Left lung (tissue), 10 donors: ENCODE results near the gene IL17D. TPM values are rescaled to one million over a fixed set of nuclear protein-coding genes. Genes with fewer than 3 reads are reported as not detected.

Experiments
- ATAC-seq: fragments of 200-7000 bp; cut with Tn5 transposase; one replicate; pipeline ENCODE4 v1.9.1; 2020; ENCODE audit warnings: moderate library complexity
- DNase-seq, 4 donors: peaks; one replicate each; pipeline ENCODE4 v3.0.0-alpha.2; 2013 to 2020
- H3K27ac ChIP-seq, 2 donors: fragments of 200-600 bp; sonication (generic) in 1 of 2; one replicate each; pipeline versions ENCODE4 v1.5.0 to v1.8.0; 2020 to 2021
- H3K27me3 ChIP-seq, 2 donors: fragments of 200-600 bp; sonication (generic) in 1 of 2; one replicate each; pipeline versions ENCODE4 v1.5.0 to v1.8.0; 2020 to 2021
- H3K36me3 ChIP-seq, 2 donors: fragments of 200-600 bp; sonication (generic) in 1 of 2; one replicate each; pipeline versions ENCODE4 v1.5.0 to v1.8.0; 2020 to 2021
- H3K4me1 ChIP-seq, 2 donors: fragments of 200-600 bp; one replicate each; pipeline ENCODE4 v1.8.0; 2021
- H3K4me3 ChIP-seq, 2 donors: fragments of 200-600 bp; sonication (generic) in 1 of 2; one replicate each; pipeline versions ENCODE4 v1.5.0 to v1.8.0; 2020 to 2021; ENCODE audit warnings: mild to moderate bottlenecking in 1 of 2
- H3K9me3 ChIP-seq, 2 donors: fragments of 200-600 bp; sonication (generic) in 1 of 2; one replicate each; pipeline versions ENCODE4 v1.5.0 to v1.8.0; 2020 to 2021
- intact Hi-C, 2 donors: fragments of 100-400 bp; cut with DNase I; formaldehyde crosslinking; loops; one replicate each; pipeline versions ENCODE4 v1.11.2 to v1.14.2; 2022
- polyA plus RNA-seq, 6 donors: library from polyadenylated mRNA; unstranded; fragments of 120-200 nt; gene quantifications; one replicate each; pipeline ENCODE4 v1.2.1, GENCODE V29; 2013; ENCODE audit not compliant: insufficient read length in 6 of 6
- total RNA-seq, 2 donors: library from RNA; stranded (reverse); fragmentation: NEBNext Ultra II Directional; extraction: Animal tissue kit (Norgen Biotek cat#: 25700); gene quantifications; one replicate each; pipeline ENCODE4 v1.2.1, GENCODE V29; 2021
- TF ChIP-seq, protein P1 (sequence below), 2 donors: fragments of 200-600 bp; sonication (generic) in 1 of 2; IDR thresholded peaks; one replicate each; pipeline versions ENCODE4 v1.5.0 to v1.8.0; 2021; ENCODE audit warnings: antibody characterized with exemption in 2 of 2
- donor health status: DM: no; HTN: yes; CAD: no.
- donor health status: DM: no; HTN: no; CAD: no.

The IL17D gene
- total and polyA plus RNA-seq, 8 donors, result 1.1 to 12.2 (median 8.7) TPM

DNA sequence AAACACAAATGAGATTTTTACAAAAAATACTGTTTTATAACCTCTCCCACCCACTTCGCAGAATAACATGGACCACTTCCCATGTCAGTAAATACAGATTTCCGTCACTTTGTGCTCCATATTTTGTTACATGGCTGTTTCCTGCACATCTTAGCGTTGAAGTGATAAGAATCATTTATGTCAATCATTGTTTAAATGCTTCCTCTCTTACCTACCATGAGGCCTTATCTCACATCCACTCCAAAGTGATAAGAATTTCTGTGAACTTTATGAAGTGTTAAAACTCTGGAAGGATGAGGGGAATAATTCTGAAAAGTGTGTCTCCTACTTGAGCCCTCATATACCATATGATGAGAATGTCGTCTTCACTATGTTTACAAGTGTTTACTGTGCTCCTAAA lies 36.6 kb upstream of the IL17D start:
- Histone ChIP-seq H3K27me3 (no peaks in the 10 kb centered on the region), H3K4me3 (no peak overlapping the region), H3K27ac (no peak overlapping the region), H3K36me3 (peaks cover 0 to 15% of the 10 kb centered on the region in 2 donors), H3K9me3 (no peaks in the 10 kb centered on the region), H3K4me1 (no peaks in the 10 kb centered on the region)
- intact Hi-C loops, result no loop called here
- DNase-seq (no peak), ATAC-seq (no peak)
- TF ChIP-seq, protein P1, sequence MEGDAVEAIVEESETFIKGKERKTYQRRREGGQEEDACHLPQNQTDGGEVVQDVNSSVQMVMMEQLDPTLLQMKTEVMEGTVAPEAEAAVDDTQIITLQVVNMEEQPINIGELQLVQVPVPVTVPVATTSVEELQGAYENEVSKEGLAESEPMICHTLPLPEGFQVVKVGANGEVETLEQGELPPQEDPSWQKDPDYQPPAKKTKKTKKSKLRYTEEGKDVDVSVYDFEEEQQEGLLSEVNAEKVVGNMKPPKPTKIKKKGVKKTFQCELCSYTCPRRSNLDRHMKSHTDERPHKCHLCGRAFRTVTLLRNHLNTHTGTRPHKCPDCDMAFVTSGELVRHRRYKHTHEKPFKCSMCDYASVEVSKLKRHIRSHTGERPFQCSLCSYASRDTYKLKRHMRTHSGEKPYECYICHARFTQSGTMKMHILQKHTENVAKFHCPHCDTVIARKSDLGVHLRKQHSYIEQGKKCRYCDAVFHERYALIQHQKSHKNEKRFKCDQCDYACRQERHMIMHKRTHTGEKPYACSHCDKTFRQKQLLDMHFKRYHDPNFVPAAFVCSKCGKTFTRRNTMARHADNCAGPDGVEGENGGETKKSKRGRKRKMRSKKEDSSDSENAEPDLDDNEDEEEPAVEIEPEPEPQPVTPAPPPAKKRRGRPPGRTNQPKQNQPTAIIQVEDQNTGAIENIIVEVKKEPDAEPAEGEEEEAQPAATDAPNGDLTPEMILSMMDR (IDR thresholded peaks at IDR 0.05), result no peak

DNA sequence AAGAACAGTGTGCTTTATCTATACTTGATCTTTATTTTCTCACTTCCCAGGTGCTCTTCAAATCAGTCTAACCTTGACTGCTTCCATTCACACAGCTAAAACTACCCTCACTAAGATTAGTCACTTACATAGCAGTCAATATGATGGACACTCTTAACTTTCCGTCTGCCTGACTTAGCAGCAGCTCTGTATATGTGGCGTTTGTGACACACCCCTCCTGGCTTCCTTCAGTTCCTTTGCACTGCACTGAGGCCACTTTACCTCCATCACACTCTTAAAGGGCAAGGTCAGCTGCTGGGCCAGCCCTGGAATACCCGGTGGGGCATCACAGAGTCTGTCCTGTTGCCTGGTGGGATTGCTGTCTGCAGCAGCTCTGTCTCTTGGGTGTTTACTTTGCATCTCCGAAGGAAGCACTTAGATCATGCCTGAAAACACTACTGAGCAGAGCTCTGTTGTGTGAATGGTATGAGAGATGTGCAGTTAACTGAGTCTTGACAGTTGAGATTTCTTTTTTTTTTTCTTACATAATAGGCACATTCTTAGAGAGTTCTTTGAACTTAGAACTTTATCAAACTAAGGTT lies 35.6 kb upstream of the IL17D start:
- no peaks in the 10 kb centered on the region for H3K9me3 ChIP-seq
- H3K4me3 ChIP-seq, result no peak overlapping the region
- TF ChIP-seq, protein P1 (IDR thresholded peaks at IDR 0.05), result no peak
- H3K27me3 ChIP-seq, result no peaks in the 10 kb centered on the region
- peaks cover 0 to 15% of the 10 kb centered on the region in 2 donors for H3K36me3 ChIP-seq
- ATAC-seq (no peak), DNase-seq (no peak)
- intact Hi-C loops, result no loop called here
- no peak overlapping the region for H3K27ac ChIP-seq
- no peaks in the 10 kb centered on the region for H3K4me1 ChIP-seq

DNA sequence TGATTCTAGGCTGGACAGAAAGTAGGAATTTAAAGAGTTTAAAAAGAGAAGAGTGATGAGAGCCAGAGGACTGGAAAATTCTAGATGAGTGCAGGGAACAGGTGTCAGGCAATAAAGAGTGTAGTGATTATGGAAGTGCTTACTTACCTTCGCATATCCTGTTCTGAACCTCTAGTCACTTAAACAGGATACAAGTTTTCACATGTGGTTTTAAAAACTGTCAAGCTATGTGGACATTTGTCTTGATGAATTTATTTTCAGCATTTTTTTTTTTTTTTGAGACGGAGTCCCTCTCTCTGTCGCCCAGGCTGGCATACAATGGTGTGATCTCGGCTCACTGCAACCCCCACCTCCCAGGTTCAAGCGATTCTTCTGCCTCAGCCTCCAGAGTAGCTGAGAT lies 34.3 kb upstream of the IL17D start:
- intact Hi-C loops, result no loop called here
- peaks cover 0 to 13% of the 10 kb centered on the region in 2 donors for H3K36me3 ChIP-seq
- no peak overlapping the region for H3K4me3 ChIP-seq
- ATAC-seq, result no peak
- TF ChIP-seq, protein P1 (IDR thresholded peaks at IDR 0.05), result no peak
- no peaks in the 10 kb centered on the region for H3K4me1 ChIP-seq
- no peak for DNase-seq
- no peaks in the 10 kb centered on the region for H3K9me3 ChIP-seq
- no peak overlapping the region for H3K27ac ChIP-seq
- no peaks in the 10 kb centered on the region for H3K27me3 ChIP-seq

DNA sequence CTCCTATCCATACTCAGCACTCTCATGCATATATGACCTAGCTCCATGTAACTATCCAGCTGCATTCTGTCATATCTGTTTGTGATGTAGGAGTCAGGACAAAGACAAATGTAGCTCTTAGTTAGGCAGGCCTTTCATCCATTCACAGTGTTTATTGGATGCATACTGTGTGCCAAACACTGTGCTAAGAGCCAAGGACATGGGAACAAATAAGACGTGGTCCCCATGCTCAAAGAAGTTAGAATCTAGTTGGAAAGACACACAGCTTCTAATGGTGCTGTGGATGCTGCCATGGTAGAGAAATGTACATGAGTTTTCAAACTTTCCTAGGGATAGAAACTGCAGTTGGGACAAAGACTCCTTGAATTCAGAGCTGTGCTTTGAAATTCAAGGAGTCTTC lies 31.7 kb upstream of the IL17D start:
- H3K4me3 ChIP-seq, result no peak overlapping the region
- ATAC-seq, result no peak
- TF ChIP-seq, protein P1 (IDR thresholded peaks at IDR 0.05), result no peak
- no peaks in the 10 kb centered on the region for H3K4me1 ChIP-seq
- DNase-seq, result no peak
- H3K9me3 ChIP-seq, result no peaks in the 10 kb centered on the region
- H3K27me3 ChIP-seq, result no peaks in the 10 kb centered on the region
- H3K36me3 ChIP-seq, result peaks cover 0 to 15% of the 10 kb centered on the region in 2 donors
- intact Hi-C loops, result no loop called here
- no peak overlapping the region for H3K27ac ChIP-seq

DNA sequence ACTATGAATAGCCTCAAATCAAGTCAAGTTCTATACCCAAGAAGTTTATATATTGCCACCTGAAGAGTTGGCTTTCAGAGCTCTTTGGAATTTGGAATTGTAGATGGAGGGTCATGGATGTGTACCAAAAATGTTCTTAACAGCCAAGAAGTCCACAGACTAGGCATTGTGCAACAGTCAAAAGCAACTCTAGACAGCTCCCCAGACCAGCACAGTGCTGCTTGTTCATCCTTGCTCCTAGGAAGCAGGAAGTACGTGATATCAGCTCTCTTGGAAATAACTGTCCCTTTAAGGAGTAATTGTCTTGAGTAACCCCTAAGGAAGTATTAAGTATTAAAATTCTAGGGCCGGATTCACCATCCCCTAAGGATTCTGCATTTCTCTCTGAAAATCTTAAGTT lies 30.7 kb upstream of the IL17D start:
- no peaks in the 10 kb centered on the region for H3K27me3 ChIP-seq
- intact Hi-C loops, result no loop called here
- TF ChIP-seq, protein P1 (IDR thresholded peaks at IDR 0.05), result no peak
- no peaks in the 10 kb centered on the region for H3K9me3 ChIP-seq
- H3K27ac ChIP-seq, result no peak overlapping the region
- peaks cover 0 to 15% of the 10 kb centered on the region in 2 donors for H3K36me3 ChIP-seq
- peak; percentile 80 for ATAC-seq
- no peak for DNase-seq
- H3K4me1 ChIP-seq, result no peaks in the 10 kb centered on the region
- H3K4me3 ChIP-seq, result no peak overlapping the region
